Measurements from ENCODE around the gene NAV3. TPM values are rescaled to one million over a fixed set of nuclear protein-coding genes. Genes with fewer than 3 reads are reported as not detected.

The NAV3 gene
- total and polyA plus RNA-seq, 2 of the 4 experiments (the other 2 are of a cell fraction) = 25.5 to 106 TPM

- Histone ChIP-seq H3K4me1 (ENCODE audit: control insufficient read depth, insufficient read depth, low read length) (peaks cover 13% of the 10 kb centered on the region), H2AK9ac (replicated peaks; ENCODE audit: low read depth, low read length, poor library complexity) (no peak overlapping the region), H2BK20ac (ENCODE audit: low read depth, low read length) (no peak overlapping the region), H4K20me1 (ENCODE audit: insufficient read depth, low read length) (peaks cover 4% of the 10 kb centered on the region; the same call in 1 of the 2 replicates), H3K23ac (ENCODE audit: low read depth, low read length) (no peak overlapping the region), H4K8ac (ENCODE audit: low read depth in 2 of 2, low read length in 2 of 2) (no peak overlapping the region), H2AK5ac (ENCODE audit: low read depth, low read length) (no peak overlapping the region), H3K14ac (replicated peaks; ENCODE audit: low read depth, low read length) (no peak overlapping the region), H4K5ac (ENCODE audit: low read depth, low read length) (no peak overlapping the region), H3K27me3 (ENCODE audit: control insufficient read depth, insufficient read depth, low read length) (no peaks in the 10 kb centered on the region), H3K4me2 (ENCODE audit: low read depth, low read length) (peak overlapping the region; percentile 22), H3K56ac (ENCODE audit: extremely low read depth, insufficient read depth, low read length) (no peak overlapping the region), H3K9me1 (ENCODE audit: insufficient read depth, low read length) (0 out of 2 replicates have a peak, but pooled peaks cover 3% of the 10 kb centered on the region), H3K27ac (ENCODE audit: insufficient read depth, low read length) (peak overlapping the region; percentile 84; the same call in 1 of the 2 replicates), H3K4ac (ENCODE audit: low read depth, low read length) (no peak overlapping the region), H2BK15ac (ENCODE audit: low read depth, low read length) (no peak overlapping the region), H2BK5ac (ENCODE audit: low read depth, low read length, poor library complexity, severe bottlenecking) (peak overlapping the region; percentile 38), H3K9ac (ENCODE audit: low read depth, low read length) (no peak overlapping the region), H3K79me1 (ENCODE audit: low read depth in 1 of 2, low read length in 2 of 2) (peaks cover 17 to 29% of the 10 kb centered on the region in 2 experiments), H3K36me3 (ENCODE audit: control insufficient read depth, insufficient read depth, low read length) (peaks cover 5% of the 10 kb centered on the region; the same call in 1 of the 2 replicates), H2AFZ (replicated peaks; ENCODE audit: low read length, poor library complexity) (no peak overlapping the region), H2BK120ac (ENCODE audit: low read depth, low read length) (no peak overlapping the region), H3K18ac (ENCODE audit: low read depth, low read length) (peak overlapping the region; percentile 50; the same call in 1 of the 2 replicates), H4K91ac (ENCODE audit: insufficient read depth, low read depth, low read length) (no peak overlapping the region), H3K4me3 (ENCODE audit: insufficient read depth, low read depth, low read length) (no peak overlapping the region), H3K9me3 (ENCODE audit: control insufficient read depth, insufficient read depth, low read length) (no peaks in the 10 kb centered on the region)
- ChIA-PET POLR2A (ENCODE audit: unreplicated experiment) (no interaction called here), CTCF (interaction anchor here (1.2 kb wide), 1 partner anchor 16 kb away, joined by 3 read pairs; no protein-coding TSS in a partner anchor)
- intact Hi-C loops (cut with micrococcal nuclease) = no loop called here
- DNase-seq (peak; percentile 55), ATAC-seq (ENCODE audit: low read depth) (peak; percentile 71)
- in situ Hi-C loops (cut with MboI; ENCODE audit: low sequenced_read_pairs) = no loop called here
- TF ChIP-seq BHLHE40 (IDR thresholded peaks at IDR 0.05; ENCODE audit: low read depth, low read length) (no peak), RAD21 (IDR thresholded peaks at IDR 0.05; ENCODE audit: low read length) (no peak), CEBPB (IDR thresholded peaks at IDR 0.05; ENCODE audit: low read depth, low read length) (peak; percentile 93)
- WGBS, 2 experiments (ENCODE audit: extremely low coverage in 2 of 2, insufficient read length in 1 of 2) = no CpG with 5 or more reads among the region's 4 CpGs
- no TSS peak for BruUV-seq (replicated peaks)
- dilution Hi-C loops (cut with HindIII; ENCODE audit: low sequenced_read_pairs, unreplicated experiment) = no loop called here
Measured at GRCh38 chr12:78034025-78034424, 203.3 kb downstream of the NAV3 start.

Data from IMR-90 (cell line).